Fibroblast of skin of abdomen (primary cell): ENCODE data around the gene TSPAN31.

ENCODE experiments used
- DNase-seq: peaks from one replicate; pipeline ENCODE4 v3.0.0-alpha.2; 2013

TSPAN31 gene

DNA sequence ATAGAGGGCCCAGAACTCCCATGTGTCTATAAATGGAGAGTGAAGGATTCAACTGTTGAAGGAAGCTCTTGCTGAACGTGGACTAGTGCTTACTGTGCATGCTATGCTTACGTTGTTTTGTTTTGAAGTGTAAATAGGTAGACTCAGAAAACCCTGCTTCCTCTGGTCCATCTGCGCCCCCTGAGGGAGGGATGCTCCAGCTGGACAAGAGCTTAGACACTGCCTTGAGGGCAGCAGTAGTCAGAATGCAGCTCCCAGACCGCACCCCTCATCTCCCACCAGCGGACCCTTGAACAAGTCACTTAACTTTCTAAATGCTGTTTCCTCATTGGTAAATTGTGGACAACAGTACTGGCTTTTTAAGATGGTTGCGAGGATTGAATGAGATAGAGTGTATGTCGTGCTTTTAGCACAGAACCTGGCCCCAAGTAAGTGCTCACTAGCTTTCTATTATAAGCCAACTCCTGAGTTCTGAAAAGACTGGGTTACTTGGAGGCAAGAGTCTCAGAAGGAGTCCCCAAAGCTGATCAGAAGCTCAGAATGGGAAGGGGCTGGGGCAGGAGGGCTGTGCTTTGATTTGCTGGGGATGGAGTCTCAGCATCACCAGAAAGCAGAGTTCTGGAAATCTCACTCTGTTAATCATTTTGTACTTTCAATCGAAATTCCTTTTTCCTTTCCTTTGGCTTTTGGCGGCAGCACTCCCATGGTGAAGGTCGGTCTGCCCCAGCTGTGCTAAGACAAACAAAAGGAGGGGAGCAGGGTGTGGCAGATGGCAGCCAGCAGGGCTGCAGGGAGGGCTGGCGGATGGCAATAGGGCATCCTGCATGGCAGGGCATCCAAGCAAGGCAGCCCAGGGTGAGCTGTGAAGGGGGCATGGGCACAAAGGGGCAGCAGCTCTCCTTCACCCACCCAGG lies 21.9 kb upstream of the TSPAN31 start:
- DNase-seq = no peak

GRCh38 chr12:57723630-57723962 lies 21.2 kb upstream of the TSPAN31 start:
- no peak for DNase-seq

DNA sequence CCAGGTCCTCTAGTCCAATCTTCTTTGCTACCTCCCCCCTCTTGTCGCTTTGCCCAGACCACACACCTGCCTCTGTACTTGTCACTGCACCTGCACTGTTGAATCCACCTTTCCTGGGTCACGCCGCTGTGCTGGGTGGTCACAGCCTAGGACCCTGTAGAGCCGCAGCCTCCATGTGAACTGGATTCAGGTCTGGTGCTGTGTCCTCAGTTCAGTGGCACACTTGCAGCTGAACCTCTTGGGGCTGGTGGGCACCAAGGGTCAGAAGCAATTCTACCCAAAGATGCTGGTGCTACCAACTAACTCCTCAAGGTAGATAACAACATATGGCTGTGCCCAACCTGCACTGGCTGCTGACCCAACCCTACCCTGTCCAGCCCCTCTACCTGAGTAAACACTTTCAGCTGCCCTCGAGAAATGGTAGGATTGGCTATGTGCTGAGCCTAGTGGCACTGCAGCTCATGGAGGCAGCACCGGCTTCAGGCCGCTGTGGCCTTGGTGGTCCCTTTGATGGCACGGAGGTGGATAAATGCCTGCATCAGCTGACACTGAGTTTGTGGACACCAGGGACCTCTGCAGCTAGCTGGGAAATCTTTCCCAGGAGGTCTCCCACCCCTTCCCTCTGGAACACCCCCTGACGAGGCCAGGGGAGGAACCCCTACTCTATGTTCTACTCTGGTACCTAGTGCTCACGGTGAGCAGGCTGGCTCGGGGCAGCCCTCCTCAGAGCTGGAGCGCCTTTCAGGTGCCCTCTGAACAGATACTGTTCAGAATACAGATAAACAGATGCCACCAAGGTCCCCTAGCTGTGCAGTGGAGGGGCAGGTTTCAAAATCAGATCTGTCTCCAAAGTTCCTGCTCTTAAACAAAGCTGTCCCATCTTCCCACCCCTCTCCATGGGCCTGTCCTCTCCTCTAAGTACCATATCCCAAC lies 20.6 kb upstream of the TSPAN31 start:
- no peak for DNase-seq

- DNase-seq = no peak
Measured at GRCh38 chr12:57724936-57725740, 19.7 kb upstream of the TSPAN31 start.

DNA sequence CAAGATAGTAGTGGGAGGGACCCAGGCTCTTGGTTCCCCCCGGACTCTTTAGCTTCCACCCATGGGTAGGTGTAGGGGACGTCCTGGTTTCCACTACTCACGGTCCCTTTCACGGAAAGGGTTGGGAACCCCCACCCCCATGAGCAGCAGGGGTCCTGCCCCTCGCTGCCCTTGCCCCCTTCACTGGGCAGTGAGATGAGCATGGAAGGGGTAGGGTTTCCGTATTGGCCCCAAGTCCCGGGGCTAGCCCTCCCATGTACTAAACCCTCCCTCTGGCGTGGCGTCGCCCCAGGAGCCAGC lies 19.0 kb upstream of the TSPAN31 start:
- DNase-seq = no peak

DNA sequence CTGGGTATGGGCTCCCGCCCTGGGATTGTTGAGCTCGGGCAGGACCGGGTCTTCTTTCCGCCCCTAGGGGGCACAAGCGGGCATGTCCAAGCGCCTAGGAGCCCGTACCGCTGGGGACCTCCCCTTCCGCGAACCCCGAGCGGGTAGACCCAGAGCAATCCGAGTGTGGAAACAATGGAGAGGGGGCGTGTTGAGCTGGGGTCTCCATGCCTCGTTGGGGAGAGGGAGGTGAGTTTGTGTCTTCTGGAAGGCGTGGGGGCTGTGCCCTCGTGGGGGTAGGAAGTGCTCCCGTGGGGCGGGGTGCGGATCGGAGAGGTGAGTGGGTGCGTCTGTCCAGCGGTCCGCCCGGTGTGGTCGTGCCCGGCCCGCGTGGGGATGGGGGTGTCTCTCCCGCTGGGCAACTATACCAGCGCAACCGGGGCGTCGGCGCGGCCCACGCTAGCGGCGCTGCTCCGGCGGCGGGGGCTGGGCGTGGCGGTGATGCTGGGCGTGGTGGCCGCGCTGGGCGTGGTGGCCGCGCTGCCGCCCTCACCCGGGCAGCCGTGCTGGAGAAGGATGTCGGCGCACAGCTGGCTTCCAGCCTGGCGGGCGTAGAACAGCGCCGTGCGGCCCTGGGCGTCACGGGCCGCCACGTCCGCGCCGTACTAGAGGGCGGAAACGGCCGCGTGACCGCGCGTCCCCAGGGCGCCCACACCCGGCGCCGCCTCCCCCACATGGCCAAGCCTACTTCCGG lies 18.5 kb upstream of the TSPAN31 start:
- DNase-seq = peak; percentile 87

- no peak for DNase-seq
Measured at GRCh38 chr12:57726884-57727757, 17.7 kb upstream of the TSPAN31 start.

DNA sequence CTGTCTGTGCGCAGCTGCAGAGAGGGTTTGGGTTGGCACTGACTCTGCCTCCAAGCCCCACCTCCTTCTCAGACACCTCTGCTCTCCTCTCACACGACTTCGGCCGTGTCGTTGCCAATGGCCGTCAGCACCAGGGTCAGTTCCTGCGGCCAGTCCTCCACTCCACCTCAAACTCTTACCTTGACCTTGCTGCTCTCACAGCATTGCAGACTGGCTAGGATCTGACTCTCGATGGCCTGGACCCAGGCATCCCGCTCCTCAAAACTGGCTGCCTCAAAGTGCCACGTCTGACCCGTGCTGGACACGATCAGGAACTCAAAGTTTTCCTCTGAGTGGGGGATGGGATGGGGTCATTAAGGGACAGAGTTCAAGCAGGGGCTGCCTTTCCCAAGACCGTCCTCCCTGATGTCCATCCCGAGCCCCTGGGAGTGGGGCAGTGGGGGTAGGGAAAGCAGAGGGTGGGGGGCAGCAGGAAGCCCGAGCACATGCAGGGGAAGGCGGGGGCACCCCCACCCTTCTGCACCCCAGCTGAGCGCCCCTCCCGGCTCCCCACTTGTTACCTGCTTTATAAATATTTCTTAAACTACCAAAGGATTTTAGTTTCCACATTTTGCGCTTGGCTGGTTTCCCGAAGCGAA lies 17.0 kb upstream of the TSPAN31 start:
- no peak for DNase-seq

- no peak for DNase-seq
Measured at GRCh38 chr12:57729321-57729844, 15.5 kb upstream of the TSPAN31 start.

- DNase-seq = no peak
Measured at GRCh38 chr12:57730336-57731067, 14.3 kb upstream of the TSPAN31 start.

GRCh38 chr12:57731411-57732080 lies 13.3 kb upstream of the TSPAN31 start:
- DNase-seq = no peak

GRCh38 chr12:57732270-57732669 lies 12.6 kb upstream of the TSPAN31 start:
- DNase-seq = no peak

- DNase-seq = no peak
Measured at GRCh38 chr12:57732726-57733593, 11.9 kb upstream of the TSPAN31 start.

DNA sequence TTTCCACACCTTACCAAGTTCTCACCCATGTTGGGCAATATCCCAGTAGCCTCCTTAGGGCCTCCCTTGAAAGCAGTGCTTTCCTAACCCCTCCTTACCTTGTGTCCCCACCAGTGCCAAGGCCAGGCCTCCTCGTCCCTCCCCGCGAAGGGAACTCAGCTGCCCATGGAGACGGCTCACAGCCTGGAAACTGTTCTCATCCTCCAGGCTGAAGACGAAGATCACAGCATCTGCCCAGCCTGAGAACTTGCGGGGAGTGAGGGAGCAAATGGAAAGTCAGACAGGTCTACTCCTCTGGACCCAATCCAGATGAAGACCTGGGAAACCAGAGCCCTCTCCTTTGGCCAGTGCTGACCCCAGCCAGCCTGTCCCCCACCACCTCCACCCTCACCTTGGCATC lies 10.9 kb upstream of the TSPAN31 start:
- no peak for DNase-seq

GRCh38 chr12:57734591-57734990 lies 10.2 kb upstream of the TSPAN31 start:
- no peak for DNase-seq

- DNase-seq = no peak
Measured at GRCh38 chr12:57735198-57735855, 9.5 kb upstream of the TSPAN31 start.

GRCh38 chr12:57735952-57736740 lies 8.7 kb upstream of the TSPAN31 start:
- no peak for DNase-seq
